ENCODE measurements around the gene KDM4C. TPM values are rescaled to one million over a fixed set of nuclear protein-coding genes. Genes with fewer than 3 reads are reported as not detected.

KDM4C gene
- total RNA-seq, 4 donors from 2014 or later: 39.0 to 113 (median 43.9) TPM

DNA sequence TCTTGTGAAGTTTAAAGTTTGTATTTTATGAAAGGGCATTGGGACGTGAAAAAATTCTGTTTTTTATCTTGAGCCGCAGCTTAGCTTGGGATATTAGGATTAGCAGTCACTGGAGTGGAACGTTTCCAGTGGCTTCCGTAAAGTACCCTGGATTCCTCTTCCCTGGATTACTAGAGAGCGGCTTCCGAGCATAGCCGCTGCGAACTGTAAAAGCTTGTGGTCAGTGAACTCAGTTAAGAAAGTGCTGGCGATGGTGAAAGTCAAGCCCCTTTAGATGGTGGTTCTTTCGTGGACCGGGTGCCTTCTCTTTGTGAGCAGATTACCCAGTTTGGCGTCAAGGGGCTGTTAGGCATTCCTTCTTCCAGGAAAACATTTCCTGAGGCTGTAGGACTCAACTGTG is 168.1 kb downstream of the KDM4C start:
- H3K4me1 ChIP-seq: no peaks in the 10 kb centered on the region
- H3K9me3 ChIP-seq: no peaks in the 10 kb centered on the region
- H3K27me3 ChIP-seq: no peaks in the 10 kb centered on the region
- H3K27ac ChIP-seq: no peak overlapping the region
- 91% methylated on average over 12 of the region's 12 CpGs for WGBS
- DNase-seq (ENCODE audit: low spot score in 2 of 2): no peak
- H3K4me3 ChIP-seq: no peak overlapping the region
- no peak for TF ChIP-seq EP300 (IDR thresholded peaks at IDR 0.05)
- TF ChIP-seq POLR2A (IDR thresholded peaks at IDR 0.05): no peak
- TF ChIP-seq POLR2AphosphoS5 (IDR thresholded peaks at IDR 0.05): no peak
- TF ChIP-seq, protein P1, sequence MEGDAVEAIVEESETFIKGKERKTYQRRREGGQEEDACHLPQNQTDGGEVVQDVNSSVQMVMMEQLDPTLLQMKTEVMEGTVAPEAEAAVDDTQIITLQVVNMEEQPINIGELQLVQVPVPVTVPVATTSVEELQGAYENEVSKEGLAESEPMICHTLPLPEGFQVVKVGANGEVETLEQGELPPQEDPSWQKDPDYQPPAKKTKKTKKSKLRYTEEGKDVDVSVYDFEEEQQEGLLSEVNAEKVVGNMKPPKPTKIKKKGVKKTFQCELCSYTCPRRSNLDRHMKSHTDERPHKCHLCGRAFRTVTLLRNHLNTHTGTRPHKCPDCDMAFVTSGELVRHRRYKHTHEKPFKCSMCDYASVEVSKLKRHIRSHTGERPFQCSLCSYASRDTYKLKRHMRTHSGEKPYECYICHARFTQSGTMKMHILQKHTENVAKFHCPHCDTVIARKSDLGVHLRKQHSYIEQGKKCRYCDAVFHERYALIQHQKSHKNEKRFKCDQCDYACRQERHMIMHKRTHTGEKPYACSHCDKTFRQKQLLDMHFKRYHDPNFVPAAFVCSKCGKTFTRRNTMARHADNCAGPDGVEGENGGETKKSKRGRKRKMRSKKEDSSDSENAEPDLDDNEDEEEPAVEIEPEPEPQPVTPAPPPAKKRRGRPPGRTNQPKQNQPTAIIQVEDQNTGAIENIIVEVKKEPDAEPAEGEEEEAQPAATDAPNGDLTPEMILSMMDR (IDR thresholded peaks at IDR 0.05): no peak
- peaks cover 3% of the 10 kb centered on the region for H3K36me3 ChIP-seq

DNA sequence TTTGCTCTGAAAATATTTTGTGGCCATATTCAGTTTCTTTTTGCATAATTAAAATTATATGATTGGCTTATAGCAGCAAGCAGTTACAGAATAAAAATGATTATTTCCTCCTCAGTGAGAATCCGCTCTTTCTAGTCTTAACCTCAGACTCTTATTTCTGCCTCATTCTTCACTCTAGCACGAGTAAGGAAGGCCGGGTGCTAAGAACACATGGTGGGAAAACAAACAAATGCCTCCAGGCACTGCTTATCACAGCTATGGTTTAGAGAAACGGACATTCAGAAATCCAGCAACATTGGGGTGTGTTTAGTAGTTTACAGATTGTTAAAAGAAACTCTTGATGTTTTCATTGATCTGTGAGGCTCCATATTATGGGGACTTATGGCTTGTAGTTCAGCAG is 168.7 kb downstream of the KDM4C start:
- no peak overlapping the region for H3K27ac ChIP-seq
- no peaks in the 10 kb centered on the region for H3K4me1 ChIP-seq
- H3K36me3 ChIP-seq: peaks cover 3% of the 10 kb centered on the region
- H3K9me3 ChIP-seq: no peaks in the 10 kb centered on the region
- 75% methylated on average over 4 of the region's 4 CpGs for WGBS
- no peak overlapping the region for H3K4me3 ChIP-seq
- no peaks in the 10 kb centered on the region for H3K27me3 ChIP-seq
- TF ChIP-seq, protein P1 (IDR thresholded peaks at IDR 0.05): no peak
- TF ChIP-seq POLR2A (IDR thresholded peaks at IDR 0.05): no peak
- no peak for TF ChIP-seq EP300 (IDR thresholded peaks at IDR 0.05)
- no peak for TF ChIP-seq POLR2AphosphoS5 (IDR thresholded peaks at IDR 0.05)
- DNase-seq (ENCODE audit: low spot score in 2 of 2): no peak

DNA sequence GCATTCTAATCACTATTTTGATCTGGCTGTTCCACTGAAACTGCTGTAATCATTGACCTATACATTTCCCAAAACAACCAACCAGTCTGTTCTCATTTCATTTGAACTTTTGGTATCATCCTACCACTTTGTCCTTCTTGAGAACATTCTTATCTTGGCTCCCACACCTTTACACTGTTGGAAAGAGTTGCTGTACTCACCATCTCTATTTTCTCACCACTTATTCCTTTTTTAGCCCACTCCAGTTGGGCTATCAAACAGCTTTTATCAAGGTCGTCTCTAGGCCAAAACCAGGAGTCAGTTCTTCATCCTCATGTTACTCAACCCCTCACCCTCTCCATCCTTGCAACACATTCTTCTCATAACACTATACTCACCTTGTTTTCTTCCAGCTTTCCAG is 170.1 kb downstream of the KDM4C start:
- Histone ChIP-seq H3K27me3 (no peaks in the 10 kb centered on the region), H3K27ac (no peak overlapping the region), H3K9me3 (no peaks in the 10 kb centered on the region), H3K36me3 (peaks cover 3% of the 10 kb centered on the region), H3K4me3 (no peak overlapping the region), H3K4me1 (no peaks in the 10 kb centered on the region)
- 85% methylated on average over 1 of the region's 1 CpG for WGBS
- no peak for DNase-seq (ENCODE audit: low spot score in 2 of 2)
- no peak for TF ChIP-seq POLR2A (IDR thresholded peaks at IDR 0.05)
- no peak for TF ChIP-seq POLR2AphosphoS5 (IDR thresholded peaks at IDR 0.05)
- no peak for TF ChIP-seq EP300 (IDR thresholded peaks at IDR 0.05)
- TF ChIP-seq, protein P1 (IDR thresholded peaks at IDR 0.05): no peak

DNA sequence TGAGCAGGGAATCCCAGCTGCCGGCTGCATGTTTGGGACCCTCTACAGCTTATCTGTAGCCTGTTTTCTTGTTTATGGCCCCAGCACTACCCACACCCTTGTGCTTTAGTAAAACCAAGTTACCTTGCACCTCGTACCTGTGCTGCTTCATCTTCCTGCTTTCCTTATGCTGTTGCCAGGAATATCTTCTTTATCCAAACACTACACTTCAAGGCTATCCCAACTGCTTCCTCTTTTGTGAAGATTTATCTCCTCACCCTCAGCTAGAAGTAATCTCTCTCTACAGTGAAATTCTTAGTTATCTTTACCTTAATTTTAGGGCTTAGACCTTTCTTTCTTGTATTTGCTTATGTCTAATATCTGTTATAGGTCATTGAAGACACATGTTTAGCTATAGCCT is 171.1 kb downstream of the KDM4C start:
- TF ChIP-seq POLR2A (IDR thresholded peaks at IDR 0.05): no peak
- TF ChIP-seq POLR2AphosphoS5 (IDR thresholded peaks at IDR 0.05): no peak
- no peak for TF ChIP-seq EP300 (IDR thresholded peaks at IDR 0.05)
- TF ChIP-seq, protein P1 (IDR thresholded peaks at IDR 0.05): no peak
- no peak overlapping the region for H3K4me3 ChIP-seq
- 91% methylated on average over 2 of the region's 2 CpGs for WGBS
- H3K27me3 ChIP-seq: no peaks in the 10 kb centered on the region
- H3K27ac ChIP-seq: no peak overlapping the region
- no peak for DNase-seq (ENCODE audit: low spot score in 2 of 2)
- no peaks in the 10 kb centered on the region for H3K9me3 ChIP-seq
- H3K36me3 ChIP-seq: peaks cover 3% of the 10 kb centered on the region
- H3K4me1 ChIP-seq: peaks cover 4% of the 10 kb centered on the region

DNA sequence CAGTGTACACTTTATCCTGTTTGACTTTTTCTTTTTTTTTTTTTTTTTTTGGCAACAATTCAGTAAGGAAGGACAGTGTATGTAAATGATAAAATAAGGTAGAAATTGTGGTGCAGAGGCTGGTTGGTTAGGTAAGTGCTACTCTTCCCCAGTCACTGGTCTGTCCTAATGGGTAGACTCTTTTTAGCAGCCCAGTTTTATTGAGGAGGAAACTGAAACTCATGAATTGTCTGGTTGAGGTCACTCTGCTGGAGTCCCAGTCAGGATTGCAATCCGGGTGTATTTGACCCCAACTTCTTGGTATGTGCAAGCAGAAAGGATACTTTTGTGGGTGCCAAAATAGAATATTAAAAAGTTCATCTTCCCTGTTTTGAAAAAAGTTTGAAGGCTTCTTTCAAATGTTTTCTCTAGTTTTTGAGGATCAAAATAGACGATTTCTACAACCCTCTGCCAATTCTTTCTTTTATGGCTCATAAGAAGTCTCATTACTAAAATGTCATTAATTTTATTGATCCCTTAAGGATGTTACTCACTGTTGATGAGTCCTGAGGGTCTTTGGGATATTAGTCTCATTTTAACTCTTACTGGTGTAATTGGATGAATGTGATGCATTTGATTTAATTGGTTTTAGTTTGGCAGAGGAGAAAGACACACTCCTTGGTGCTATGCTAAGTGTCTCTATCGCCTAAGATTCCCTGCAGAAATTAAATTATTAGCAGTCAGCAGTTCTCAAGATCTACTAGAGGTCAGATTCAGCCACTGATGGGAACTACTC is 171.9 kb downstream of the KDM4C start:
- no peak for TF ChIP-seq POLR2AphosphoS5 (IDR thresholded peaks at IDR 0.05)
- TF ChIP-seq POLR2A (IDR thresholded peaks at IDR 0.05): no peak
- TF ChIP-seq, protein P1 (IDR thresholded peaks at IDR 0.05): no peak
- TF ChIP-seq EP300 (IDR thresholded peaks at IDR 0.05): no peak
- H3K4me1 ChIP-seq: peaks cover 4% of the 10 kb centered on the region
- no peak for DNase-seq (ENCODE audit: low spot score in 2 of 2)
- no peaks in the 10 kb centered on the region for H3K9me3 ChIP-seq
- H3K36me3 ChIP-seq: no peaks in the 10 kb centered on the region
- WGBS: 79% methylated on average over 3 of the region's 3 CpGs
- no peak overlapping the region for H3K27ac ChIP-seq
- no peaks in the 10 kb centered on the region for H3K27me3 ChIP-seq
- H3K4me3 ChIP-seq: no peak overlapping the region
